Skeletal muscle tissue (tissue), 4 donors: ENCODE measurements around the gene ZSCAN5B. TPM values are rescaled to one million over a fixed set of nuclear protein-coding genes. Genes with fewer than 3 reads are reported as not detected.

ENCODE experiments used
- H3K27ac ChIP-seq: one replicate; pipeline ENCODE4 v1.7.0; 2013; ENCODE audit warnings: mild to moderate bottlenecking, low read depth, low read length, inconsistent platforms
- H3K27me3 ChIP-seq, 3 donors: one replicate each; pipeline ENCODE4 v1.7.0; 2013; ENCODE audit warnings: low read length in 3 of 3; ENCODE audit not compliant: control insufficient read depth in 3 of 3, insufficient read depth in 3 of 3
- H3K36me3 ChIP-seq, 3 donors: one replicate each; pipeline ENCODE4 v1.7.0; 2013; ENCODE audit warnings: low read length in 3 of 3; ENCODE audit not compliant: control insufficient read depth in 3 of 3, insufficient read depth in 3 of 3
- H3K4me1 ChIP-seq, 3 donors: one replicate each; pipeline ENCODE4 v1.7.0; 2013; ENCODE audit warnings: low read length in 3 of 3, mild to moderate bottlenecking in 3 of 3; ENCODE audit not compliant: control insufficient read depth in 3 of 3, insufficient read depth in 3 of 3
- H3K4me3 ChIP-seq, 3 donors: one replicate each; pipeline ENCODE4 v1.7.0; 2013; ENCODE audit warnings: low read length in 3 of 3
- H3K9ac ChIP-seq, 3 donors: one replicate each; pipeline ENCODE4 v1.7.0; 2013; ENCODE audit warnings: low read length in 3 of 3, mild to moderate bottlenecking in 3 of 3, moderate library complexity in 2 of 3, low read depth in 1 of 3
- H3K9me3 ChIP-seq, 3 donors: one replicate each; pipeline ENCODE4 v1.7.0; 2013; ENCODE audit warnings: low read length in 3 of 3; ENCODE audit not compliant: control insufficient read depth in 3 of 3
- total RNA-seq: library from RNA; depleted of rRNA; stranded (reverse); fragments of >200 nt; gene quantifications from one replicate; pipeline ENCODE4 v1.2.3, GENCODE V29; 2014
- donor health status: Osteomylitis.

ZSCAN5B gene
- total RNA-seq, 1 donor from 2014 or later, result under 0.01 TPM

GRCh38 chr19:56161534-56161933 lies 36.0 kb downstream of the ZSCAN5B start:
- no peaks in the 10 kb centered on the region for H3K9me3 ChIP-seq

GRCh38 chr19:56159622-56160271 lies 37.8 kb downstream of the ZSCAN5B start:
- H3K27me3 ChIP-seq, result no peaks in the 10 kb centered on the region
- H3K4me3 ChIP-seq, result no peak overlapping the region
- H3K27ac ChIP-seq, result no peak overlapping the region
- peaks cover 28 to 38% (median 35%) of the 10 kb centered on the region in 3 donors for H3K36me3 ChIP-seq
- no peak overlapping the region for H3K9ac ChIP-seq
- no peaks in the 10 kb centered on the region for H3K9me3 ChIP-seq
- H3K4me1 ChIP-seq, result no peaks in the 10 kb centered on the region

More at GRCh38 chr19:56161534-56161933, 36.0 kb downstream of the ZSCAN5B start:
- Histone ChIP-seq H3K27me3 (no peaks in the 10 kb centered on the region), H3K36me3 (peaks cover 22 to 25% (median 22%) of the 10 kb centered on the region in 3 donors), H3K9ac (no peak overlapping the region), H3K4me3 (no peak overlapping the region), H3K27ac (no peak overlapping the region), H3K4me1 (no peaks in the 10 kb centered on the region)

GRCh38 chr19:56159009-56159559 lies 38.5 kb downstream of the ZSCAN5B start:
- Histone ChIP-seq H3K27me3 (no peaks in the 10 kb centered on the region), H3K36me3 (peaks cover 31 to 41% (median 38%) of the 10 kb centered on the region in 3 donors), H3K4me1 (no peaks in the 10 kb centered on the region), H3K4me3 (no peak overlapping the region), H3K9ac (no peak overlapping the region), H3K27ac (no peak overlapping the region), H3K9me3 (no peaks in the 10 kb centered on the region)

- Histone ChIP-seq H3K27me3 (no peaks in the 10 kb centered on the region), H3K36me3 (peaks cover 31 to 41% (median 38%) of the 10 kb centered on the region in 3 donors), H3K9me3 (no peaks in the 10 kb centered on the region), H3K4me1 (peaks cover 0 to 5% (median 4%) of the 10 kb centered on the region in 3 donors), H3K27ac (no peak overlapping the region), H3K4me3 (no peak overlapping the region), H3K9ac (no peak overlapping the region)
Measured at GRCh38 chr19:56158170-56158757, 39.3 kb downstream of the ZSCAN5B start.

GRCh38 chr19:56156768-56157167 lies 40.8 kb downstream of the ZSCAN5B start:
- Histone ChIP-seq H3K4me1 (peaks cover 0 to 11% (median 9%) of the 10 kb centered on the region in 3 donors), H3K27me3 (no peaks in the 10 kb centered on the region), H3K4me3 (no peak overlapping the region), H3K9me3 (no peaks in the 10 kb centered on the region), H3K9ac (no peak overlapping the region), H3K36me3 (peaks cover 31 to 41% (median 38%) of the 10 kb centered on the region in 3 donors), H3K27ac (no peak overlapping the region)

GRCh38 chr19:56155124-56155687 lies 42.4 kb downstream of the ZSCAN5B start:
- no peaks in the 10 kb centered on the region for H3K27me3 ChIP-seq
- H3K4me3 ChIP-seq, result no peak overlapping the region
- H3K36me3 ChIP-seq, result peaks cover 24 to 33% (median 30%) of the 10 kb centered on the region in 3 donors
- H3K27ac ChIP-seq, result no peak overlapping the region
- H3K9ac ChIP-seq, result peak overlapping the region in 1 of 3 donors; percentile 3
- no peaks in the 10 kb centered on the region for H3K9me3 ChIP-seq
- peaks cover 4 to 14% (median 13%) of the 10 kb centered on the region in 3 donors for H3K4me1 ChIP-seq

- peaks cover 10 to 20% (median 16%) of the 10 kb centered on the region in 3 donors for H3K4me1 ChIP-seq
Measured at GRCh38 chr19:56153507-56153906, 44.1 kb downstream of the ZSCAN5B start.

GRCh38 chr19:56152644-56153043 lies 44.9 kb downstream of the ZSCAN5B start:
- H3K4me3 ChIP-seq, result no peak overlapping the region
- H3K4me1 ChIP-seq, result peaks cover 10 to 20% (median 16%) of the 10 kb centered on the region in 3 donors
- no peak overlapping the region for H3K27ac ChIP-seq
- no peaks in the 10 kb centered on the region for H3K9me3 ChIP-seq
- peaks cover 18 to 21% (median 20%) of the 10 kb centered on the region in 3 donors for H3K36me3 ChIP-seq
- peak overlapping the region in 2 of 3 donors; percentile 14 to 25 for H3K9ac ChIP-seq
- no peaks in the 10 kb centered on the region for H3K27me3 ChIP-seq

More at GRCh38 chr19:56153507-56153906, 44.1 kb downstream of the ZSCAN5B start:
- H3K36me3 ChIP-seq, result peaks cover 18 to 21% (median 20%) of the 10 kb centered on the region in 3 donors
- H3K9ac ChIP-seq, result peak overlapping the region in 1 of 3 donors; percentile 25
- H3K4me3 ChIP-seq, result no peak overlapping the region
- no peaks in the 10 kb centered on the region for H3K9me3 ChIP-seq
- H3K27me3 ChIP-seq, result no peaks in the 10 kb centered on the region
- no peak overlapping the region for H3K27ac ChIP-seq

GRCh38 chr19:56150358-56150757 lies 47.2 kb downstream of the ZSCAN5B start:
- Histone ChIP-seq H3K4me3 (peak overlapping the region in 1 of 3 donors; percentile 31), H3K4me1 (peaks cover 14 to 20% (median 16%) of the 10 kb centered on the region in 3 donors), H3K27me3 (no peaks in the 10 kb centered on the region), H3K36me3 (peaks cover 11 to 19% (median 15%) of the 10 kb centered on the region in 3 donors), H3K27ac (peak overlapping the region; percentile 79), H3K9ac (peak overlapping the region; percentile 3 to 41 (median 34)), H3K9me3 (no peaks in the 10 kb centered on the region)
